A673 (cell line): ENCODE data around the gene POU3F1. TPM values are rescaled to one million over a fixed set of nuclear protein-coding genes. Genes with fewer than 3 reads are reported as not detected.

ENCODE experiments used
- BruUV-seq: library from RNA; stranded (reverse); fragments of 400-500 nt; replicated peaks from 2 replicates; lab custom pipeline; 2021; lab: Mats Ljungman, UMichigan
- CTCF ChIA-PET: fragments of 300-600 bp; sonication (Branson Sonifier 250); formaldehyde crosslinking; loops from one replicate; lab custom pipeline; 2022; ENCODE audit warnings: antibody characterized with exemption; lab: Charles Lee
- POLR2A ChIA-PET: fragments of 300-600 bp; sonication (Branson Sonifier 250); formaldehyde crosslinking; loops from one replicate; lab custom pipeline; 2022; ENCODE audit warnings: antibody characterized with exemption; ENCODE audit not compliant: low non-redundant PET; lab: Charles Lee
- DNase-seq: peaks from one replicate; pipeline ENCODE4 v3.0.0-alpha.2; 2015; ENCODE audit warnings: low spot score
- H3K27ac ChIP-seq: fragments of 200-600 bp; sonication (generic); 2 replicates; pipeline ENCODE4 v1.5.1; 2016; ENCODE audit warnings: mixed run types, low read depth, mild to moderate bottlenecking, mixed read lengths, antibody characterized with exemption, low read length; ENCODE audit not compliant: poor library complexity, severe bottlenecking
- H3K27me3 ChIP-seq: fragments of 200-600 bp; sonication (generic); replicated peaks from 2 replicates; pipeline ENCODE4 v1.6.1; 2017; ENCODE audit warnings: mixed run types, low read depth, mild to moderate bottlenecking, mixed read lengths, antibody characterized with exemption, low read length; ENCODE audit not compliant: insufficient read depth, poor library complexity
- H3K36me3 ChIP-seq: fragments of 200-600 bp; sonication (generic); 2 replicates; pipeline ENCODE4 v1.6.1; 2016; ENCODE audit warnings: mixed run types, mild to moderate bottlenecking, mixed read lengths, antibody characterized with exemption, low read length; ENCODE audit not compliant: insufficient read depth, poor library complexity, severe bottlenecking
- H3K4me1 ChIP-seq: fragments of 200-600 bp; sonication (generic); 2 replicates; pipeline ENCODE4 v1.6.1; 2017; ENCODE audit warnings: mixed run types, mild to moderate bottlenecking, mixed read lengths, antibody characterized with exemption, low read length; ENCODE audit not compliant: insufficient read depth, poor library complexity, severe bottlenecking
- H3K4me3 ChIP-seq: fragments of 200-600 bp; sonication (generic); 2 replicates; pipeline ENCODE4 v1.5.1; 2016; ENCODE audit warnings: low read depth, mixed run types, mild to moderate bottlenecking, mixed read lengths, low read length; ENCODE audit not compliant: poor library complexity, severe bottlenecking
- H3K9me3 ChIP-seq: fragments of 200-600 bp; sonication (generic); 2 replicates; pipeline ENCODE4 v1.6.1; 2016; ENCODE audit warnings: mixed run types, low read depth, mild to moderate bottlenecking, mixed read lengths, antibody characterized with exemption, low read length; ENCODE audit not compliant: poor library complexity, severe bottlenecking
- EZH2 ChIP-seq: fragments of 200-600 bp; sonication (generic); IDR thresholded peaks from 2 replicates; pipeline ENCODE4 v1.6.1; 2017; ENCODE audit warnings: borderline replicate concordance, low read depth, mild to moderate bottlenecking, mixed read lengths, antibody characterized with exemption, low read length; ENCODE audit not compliant: poor library complexity, severe bottlenecking
- intact Hi-C: fragments of 100-400 bp; cut with micrococcal nuclease; formaldehyde crosslinking; loops from one replicate; pipeline ENCODE4 v1.10.0; 2022; ENCODE audit not compliant: unreplicated experiment
- total RNA-seq: library from RNA; stranded (reverse); gene quantifications from 2 replicates; pipeline ENCODE4 v1.2.3, GENCODE V29; 2021
- TF ChIP-seq, protein P1 (sequence below): fragments of 300-800, 200-600 bp; sonication (generic); conservative IDR thresholded peaks from 2 replicates; pipeline ENCODE4 v1.5.1; 2017; ENCODE audit warnings: low read depth, mild to moderate bottlenecking, antibody characterized with exemption, low read length, moderate library complexity, mixed read lengths

Gene POU3F1
- total RNA-seq, 1 experiment from 2014 or later = 92.9 TPM

DNA sequence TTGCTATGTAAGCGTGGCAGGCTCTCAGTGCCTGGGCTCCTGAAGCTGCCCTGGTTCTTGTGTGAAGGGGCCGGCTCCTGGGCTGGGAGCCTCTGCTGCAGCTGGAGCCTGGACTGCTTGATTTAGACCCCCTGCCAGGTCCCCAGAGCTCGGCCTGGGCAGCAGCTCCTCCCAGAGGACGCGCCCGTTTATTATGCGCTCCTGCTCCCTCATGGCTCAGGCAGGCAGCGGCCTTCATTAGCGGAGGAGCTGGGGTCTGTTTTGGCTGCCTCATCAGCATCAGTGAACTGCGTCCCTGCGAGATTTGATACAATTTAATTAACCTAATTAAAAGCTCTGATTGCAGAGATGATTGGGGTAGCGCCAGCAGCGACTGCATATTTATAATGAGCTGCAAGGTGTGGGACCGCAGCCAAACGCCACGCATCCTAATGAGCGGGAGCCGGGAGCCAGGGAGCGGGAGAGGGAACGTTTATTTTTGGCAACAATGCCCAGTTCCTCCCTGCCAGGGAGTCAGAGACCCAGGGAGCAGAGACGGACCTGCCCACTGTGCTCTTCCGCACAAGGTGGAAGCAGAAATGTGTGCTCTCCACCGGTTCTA, 17.4 kb downstream of the POU3F1 start:
- TF ChIP-seq EZH2 = no peak
- TF ChIP-seq, protein P1, sequence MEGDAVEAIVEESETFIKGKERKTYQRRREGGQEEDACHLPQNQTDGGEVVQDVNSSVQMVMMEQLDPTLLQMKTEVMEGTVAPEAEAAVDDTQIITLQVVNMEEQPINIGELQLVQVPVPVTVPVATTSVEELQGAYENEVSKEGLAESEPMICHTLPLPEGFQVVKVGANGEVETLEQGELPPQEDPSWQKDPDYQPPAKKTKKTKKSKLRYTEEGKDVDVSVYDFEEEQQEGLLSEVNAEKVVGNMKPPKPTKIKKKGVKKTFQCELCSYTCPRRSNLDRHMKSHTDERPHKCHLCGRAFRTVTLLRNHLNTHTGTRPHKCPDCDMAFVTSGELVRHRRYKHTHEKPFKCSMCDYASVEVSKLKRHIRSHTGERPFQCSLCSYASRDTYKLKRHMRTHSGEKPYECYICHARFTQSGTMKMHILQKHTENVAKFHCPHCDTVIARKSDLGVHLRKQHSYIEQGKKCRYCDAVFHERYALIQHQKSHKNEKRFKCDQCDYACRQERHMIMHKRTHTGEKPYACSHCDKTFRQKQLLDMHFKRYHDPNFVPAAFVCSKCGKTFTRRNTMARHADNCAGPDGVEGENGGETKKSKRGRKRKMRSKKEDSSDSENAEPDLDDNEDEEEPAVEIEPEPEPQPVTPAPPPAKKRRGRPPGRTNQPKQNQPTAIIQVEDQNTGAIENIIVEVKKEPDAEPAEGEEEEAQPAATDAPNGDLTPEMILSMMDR = peak; percentile 29; the same call in 1 of the 2 replicates
- CTCF ChIA-PET = interaction anchor here (0.7 to 0.9 kb wide), 2 partner anchors 23 to 806 kb away, joined by 3 to 4 read pairs; no protein-coding TSS in a partner anchor
- intact Hi-C loops = loop anchor here (5.0 to 10.0 kb wide), 3 partner anchors 266 to 788 kb away; no protein-coding TSS in a partner anchor
- H3K4me3 ChIP-seq = peak overlapping the region; percentile 6
- DNase-seq = peak; percentile 87
- H3K36me3 ChIP-seq = peaks cover 16% of the 10 kb centered on the region
- peak overlapping the region; percentile 95 for H3K27ac ChIP-seq
- POLR2A ChIA-PET = interaction anchor here (0.6 kb wide), 1 partner anchor 699 kb away, joined by 3 read pairs; no protein-coding TSS in a partner anchor
- no peaks in the 10 kb centered on the region for H3K9me3 ChIP-seq
- no peaks in the 10 kb centered on the region for H3K27me3 ChIP-seq
- peaks cover 69% of the 10 kb centered on the region for H3K4me1 ChIP-seq
- BruUV-seq = no TSS peak

DNA sequence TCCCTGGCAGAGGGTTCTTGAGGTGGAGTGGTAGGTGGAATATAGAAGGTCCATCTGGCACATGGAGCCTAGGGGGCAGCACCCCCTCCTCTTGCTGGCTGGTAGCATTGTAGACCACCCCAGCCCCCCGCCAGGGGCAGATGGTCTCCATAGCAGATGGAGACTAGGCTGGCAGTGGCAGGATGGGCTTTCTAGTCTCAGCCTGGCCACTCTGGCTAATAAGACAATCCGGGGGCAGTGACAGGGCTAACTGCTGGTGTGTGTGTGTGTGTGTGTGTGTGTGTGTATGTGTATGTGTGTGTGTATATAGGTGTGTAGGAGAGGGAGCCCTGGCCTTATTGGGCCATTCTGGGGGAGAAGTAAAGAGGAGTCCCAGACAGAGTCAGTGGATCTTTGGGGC, 17.9 kb downstream of the POU3F1 start:
- no peak overlapping the region for H3K4me3 ChIP-seq
- intact Hi-C loops = loop anchor here (5.0 to 10.0 kb wide), 3 partner anchors 266 to 789 kb away; no protein-coding TSS in a partner anchor
- POLR2A ChIA-PET = no interaction called here

DNA sequence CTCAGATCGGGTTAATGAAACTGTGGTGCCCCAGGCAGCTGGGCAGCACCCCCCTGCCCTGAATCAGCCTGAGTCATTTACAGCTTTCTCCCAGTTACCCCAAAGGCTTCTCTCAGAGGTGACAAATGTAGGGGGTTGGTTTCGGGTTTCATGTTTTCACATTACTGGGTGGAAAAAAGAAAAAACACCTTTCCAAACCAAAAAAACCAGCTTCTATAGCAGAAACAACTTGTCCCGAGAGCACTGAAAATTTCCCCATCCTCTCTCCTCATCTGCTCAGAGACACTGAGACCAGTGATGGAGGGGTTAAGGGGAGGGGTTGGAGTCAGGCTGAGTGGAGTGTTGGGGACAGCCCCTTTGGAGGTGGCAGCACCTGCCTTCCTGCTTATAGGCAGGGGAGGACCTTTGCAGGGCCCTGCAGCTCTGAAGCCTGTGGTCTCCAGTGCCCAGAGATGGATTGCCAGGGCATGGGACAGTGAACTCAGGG, 18.4 kb downstream of the POU3F1 start:
- Histone ChIP-seq H3K4me1 (peaks cover 71% of the 10 kb centered on the region), H3K27me3 (no peaks in the 10 kb centered on the region), H3K9me3 (no peaks in the 10 kb centered on the region), H3K36me3 (peaks cover 27% of the 10 kb centered on the region), H3K27ac (peak overlapping the region; percentile 95), H3K4me3 (no peak overlapping the region)
- CTCF ChIA-PET = interaction anchor here (1.1 to 3.1 kb wide), 2 partner anchors 40 to 44 kb away, joined by 3 to 14 read pairs; no protein-coding TSS in a partner anchor
- TF ChIP-seq, protein P1 = no peak
- no peak for TF ChIP-seq EZH2
- no TSS peak for BruUV-seq
- intact Hi-C loops = loop anchor here (5.0 to 10.0 kb wide), 3 partner anchors 267 to 789 kb away; no protein-coding TSS in a partner anchor
- POLR2A ChIA-PET = no interaction called here
- DNase-seq = no peak

More for the DNA sequence above, 17.9 kb downstream of the POU3F1 start:
- Histone ChIP-seq H3K27ac (peak overlapping the region; percentile 95), H3K27me3 (no peaks in the 10 kb centered on the region), H3K4me1 (peaks cover 69% of the 10 kb centered on the region), H3K36me3 (peaks cover 21% of the 10 kb centered on the region), H3K9me3 (no peaks in the 10 kb centered on the region)
- no peak for DNase-seq
- BruUV-seq = no TSS peak
- TF ChIP-seq, protein P1 = no peak
- no peak for TF ChIP-seq EZH2
- CTCF ChIA-PET = interaction anchor here (0.7 to 0.9 kb wide), 2 partner anchors 24 to 807 kb away, joined by 3 to 4 read pairs; no protein-coding TSS in a partner anchor
